Skeletal muscle cell (primary cell): ENCODE measurements around the gene RPS6KA2.

ENCODE experiments used
- DNase-seq: peaks from one replicate; pipeline ENCODE4 v3.0.0-alpha.2; 2010; ENCODE audit warnings: low read depth
- H3K4me3 ChIP-seq: 2 replicates; pipeline ENCODE4 v1.5.1; 2011; ENCODE audit warnings: low read depth, mild to moderate bottlenecking, control low read depth, low read length, moderate library complexity

Gene RPS6KA2

GRCh38 chr6:166498661-166499349 lies 128.2 kb downstream of the RPS6KA2 start:
- H3K4me3 ChIP-seq, result no peak overlapping the region
- DNase-seq, result no peak

- no peak overlapping the region for H3K4me3 ChIP-seq
- no peak for DNase-seq
Observed at GRCh38 chr6:166498228-166498627, 128.8 kb downstream of the RPS6KA2 start.

GRCh38 chr6:166497087-166497899 lies 129.8 kb downstream of the RPS6KA2 start:
- no peak for DNase-seq

GRCh38 chr6:166496460-166496859 lies 130.6 kb downstream of the RPS6KA2 start:
- DNase-seq, result no peak
- H3K4me3 ChIP-seq, result no peak overlapping the region

More at GRCh38 chr6:166497087-166497899, 129.8 kb downstream of the RPS6KA2 start:
- no peak overlapping the region for H3K4me3 ChIP-seq

- DNase-seq, result no peak
- H3K4me3 ChIP-seq, result no peak overlapping the region
Observed at GRCh38 chr6:166495487-166496314, 131.3 kb downstream of the RPS6KA2 start.

- no peak overlapping the region for H3K4me3 ChIP-seq
- DNase-seq, result no peak
Observed at GRCh38 chr6:166494757-166495486, 132.1 kb downstream of the RPS6KA2 start.

- no peak for DNase-seq
- H3K4me3 ChIP-seq, result no peak overlapping the region
Observed at GRCh38 chr6:166494101-166494441, 133.0 kb downstream of the RPS6KA2 start.

GRCh38 chr6:166493427-166494100 lies 133.5 kb downstream of the RPS6KA2 start:
- H3K4me3 ChIP-seq, result no peak overlapping the region
- DNase-seq, result no peak

GRCh38 chr6:166492092-166492741 lies 134.8 kb downstream of the RPS6KA2 start:
- DNase-seq, result no peak
- no peak overlapping the region for H3K4me3 ChIP-seq

GRCh38 chr6:166490671-166491500 lies 136.2 kb downstream of the RPS6KA2 start:
- no peak overlapping the region for H3K4me3 ChIP-seq
- peak; percentile 48 for DNase-seq

- DNase-seq, result no peak
Observed at GRCh38 chr6:166489301-166490155, 137.5 kb downstream of the RPS6KA2 start.

GRCh38 chr6:166488701-166489100 lies 138.3 kb downstream of the RPS6KA2 start:
- DNase-seq, result no peak
- H3K4me3 ChIP-seq, result no peak overlapping the region

More at GRCh38 chr6:166489301-166490155, 137.5 kb downstream of the RPS6KA2 start:
- H3K4me3 ChIP-seq, result no peak overlapping the region

GRCh38 chr6:166488076-166488685 lies 138.9 kb downstream of the RPS6KA2 start:
- DNase-seq, result peak; percentile 20
- no peak overlapping the region for H3K4me3 ChIP-seq

GRCh38 chr6:166487148-166487547 lies 139.9 kb downstream of the RPS6KA2 start:
- H3K4me3 ChIP-seq, result no peak overlapping the region
- DNase-seq, result no peak

GRCh38 chr6:166486536-166486880 lies 140.5 kb downstream of the RPS6KA2 start:
- no peak overlapping the region for H3K4me3 ChIP-seq
- no peak for DNase-seq
